ENCODE measurements around the gene EFNB2.
A peak's percentile ranks its signal among the peaks of the same experiment; 100 is the strongest.

Gene EFNB2

GRCh38 chr13:106481919-106482318 lies 53.5 kb downstream of the EFNB2 start:
- Histone ChIP-seq H3K9me3 (ENCODE audit: control insufficient read depth, insufficient read depth, low read length) (no peaks in the 10 kb centered on the region), H3K27me3 (ENCODE audit: control insufficient read depth, insufficient read depth, low read length) (no peaks in the 10 kb centered on the region), H3K27ac (ENCODE audit: low read length) (no peak overlapping the region), H3K36me3 (ENCODE audit: control insufficient read depth, insufficient read depth, low read length) (no peaks in the 10 kb centered on the region), H3K4me3 (ENCODE audit: low read length) (no peak overlapping the region), H3K4me1 (ENCODE audit: control insufficient read depth, insufficient read depth, low read length) (no peaks in the 10 kb centered on the region)
- DNase-seq (ENCODE audit: low read depth, low spot score), result no peak
- WGBS (ENCODE audit: insufficient coverage, insufficient read length), result no CpG with 5 or more reads among the region's 4 CpGs

GRCh38 chr13:106480351-106480910 lies 55.0 kb downstream of the EFNB2 start:
- no peaks in the 10 kb centered on the region for H3K36me3 ChIP-seq (ENCODE audit: control insufficient read depth, insufficient read depth, low read length)
- no peak overlapping the region for H3K4me3 ChIP-seq (ENCODE audit: low read length)
- H3K27ac ChIP-seq (ENCODE audit: low read length), result no peak overlapping the region
- no peaks in the 10 kb centered on the region for H3K9me3 ChIP-seq (ENCODE audit: control insufficient read depth, insufficient read depth, low read length)
- no peak for DNase-seq (ENCODE audit: low read depth, low spot score)
- no peaks in the 10 kb centered on the region for H3K27me3 ChIP-seq (ENCODE audit: control insufficient read depth, insufficient read depth, low read length)
- H3K4me1 ChIP-seq (ENCODE audit: control insufficient read depth, insufficient read depth, low read length), result no peaks in the 10 kb centered on the region
- whole genome bisulfite sequencing (ENCODE audit: insufficient coverage, insufficient read length), result no CpG with 5 or more reads among the region's 5 CpGs

GRCh38 chr13:106479929-106480328 lies 55.5 kb downstream of the EFNB2 start:
- WGBS (ENCODE audit: insufficient coverage, insufficient read length), result no CpG with 5 or more reads among the region's 15 CpGs

GRCh38 chr13:106478116-106478515 lies 57.3 kb downstream of the EFNB2 start:
- H3K4me1 ChIP-seq (ENCODE audit: control insufficient read depth, insufficient read depth, low read length), result peaks cover under 1% of the 10 kb centered on the region; the same call in 1 of the 2 replicates
- H3K9me3 ChIP-seq (ENCODE audit: control insufficient read depth, insufficient read depth, low read length), result no peaks in the 10 kb centered on the region
- DNase-seq (ENCODE audit: low read depth, low spot score), result no peak
- H3K4me3 ChIP-seq (ENCODE audit: low read length), result no peak overlapping the region
- H3K36me3 ChIP-seq (ENCODE audit: control insufficient read depth, insufficient read depth, low read length), result no peaks in the 10 kb centered on the region; the same call in 1 of the 2 replicates
- H3K27me3 ChIP-seq (ENCODE audit: control insufficient read depth, insufficient read depth, low read length), result no peaks in the 10 kb centered on the region
- no CpG with 5 or more reads among the region's 7 CpGs for WGBS (ENCODE audit: insufficient coverage, insufficient read length)
- H3K27ac ChIP-seq (ENCODE audit: low read length), result no peak overlapping the region

More at GRCh38 chr13:106479929-106480328, 55.5 kb downstream of the EFNB2 start:
- H3K4me3 ChIP-seq (ENCODE audit: low read length), result no peak overlapping the region
- H3K27me3 ChIP-seq (ENCODE audit: control insufficient read depth, insufficient read depth, low read length), result no peaks in the 10 kb centered on the region
- H3K36me3 ChIP-seq (ENCODE audit: control insufficient read depth, insufficient read depth, low read length), result no peaks in the 10 kb centered on the region
- DNase-seq (ENCODE audit: low read depth, low spot score), result no peak
- no peaks in the 10 kb centered on the region for H3K9me3 ChIP-seq (ENCODE audit: control insufficient read depth, insufficient read depth, low read length)
- H3K27ac ChIP-seq (ENCODE audit: low read length), result no peak overlapping the region
- H3K4me1 ChIP-seq (ENCODE audit: control insufficient read depth, insufficient read depth, low read length), result no peaks in the 10 kb centered on the region

DNA sequence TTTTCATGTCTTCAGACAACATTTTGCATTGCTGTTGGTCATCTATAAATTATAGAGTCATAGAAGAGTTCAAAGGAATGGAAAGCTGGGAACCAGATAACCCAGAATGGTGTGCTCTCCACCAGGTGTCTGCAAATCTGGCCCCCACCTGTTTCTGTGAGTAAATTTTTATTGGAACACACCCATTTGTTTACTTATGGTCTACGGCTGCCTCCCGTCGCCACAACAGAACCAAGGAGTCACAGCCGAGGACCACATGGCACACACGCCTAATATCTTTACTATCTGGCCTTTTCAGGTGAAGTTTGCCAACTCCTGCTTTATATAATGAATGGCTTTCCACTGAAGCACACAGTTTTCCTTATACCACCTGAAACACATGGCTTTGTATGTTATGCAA lies 58.2 kb downstream of the EFNB2 start:
- Histone ChIP-seq H3K27me3 (ENCODE audit: control insufficient read depth, insufficient read depth, low read length) (no peaks in the 10 kb centered on the region), H3K9me3 (ENCODE audit: control insufficient read depth, insufficient read depth, low read length) (no peaks in the 10 kb centered on the region), H3K36me3 (ENCODE audit: control insufficient read depth, insufficient read depth, low read length) (no peaks in the 10 kb centered on the region; the same call in 1 of the 2 replicates), H3K4me1 (ENCODE audit: control insufficient read depth, insufficient read depth, low read length) (peaks cover 4% of the 10 kb centered on the region; the same call in 1 of the 2 replicates), H3K27ac (ENCODE audit: low read length) (no peak overlapping the region), H3K4me3 (ENCODE audit: low read length) (no peak overlapping the region)
- no CpG with 5 or more reads among the region's 5 CpGs for WGBS (ENCODE audit: insufficient coverage, insufficient read length)
- no peak for DNase-seq (ENCODE audit: low read depth, low spot score)

- no peak for DNase-seq (ENCODE audit: low read depth, low spot score)
- Histone ChIP-seq H3K9me3 (ENCODE audit: control insufficient read depth, insufficient read depth, low read length) (no peaks in the 10 kb centered on the region), H3K27ac (ENCODE audit: low read length) (no peak overlapping the region), H3K4me1 (ENCODE audit: control insufficient read depth, insufficient read depth, low read length) (peaks cover 4% of the 10 kb centered on the region; the same call in 1 of the 2 replicates), H3K27me3 (ENCODE audit: control insufficient read depth, insufficient read depth, low read length) (no peaks in the 10 kb centered on the region), H3K36me3 (ENCODE audit: control insufficient read depth, insufficient read depth, low read length) (no peaks in the 10 kb centered on the region; the same call in 1 of the 2 replicates), H3K4me3 (ENCODE audit: low read length) (no peak overlapping the region)
- whole genome bisulfite sequencing (ENCODE audit: insufficient coverage, insufficient read length), result no CpG with 5 or more reads among the region's 3 CpGs
These were observed 59.6 kb downstream of the EFNB2 start for GRCh38 chr13:106475852-106476251.

GRCh38 chr13:106474912-106475311 lies 60.5 kb downstream of the EFNB2 start:
- Histone ChIP-seq H3K27ac (ENCODE audit: low read length) (no peak overlapping the region), H3K27me3 (ENCODE audit: control insufficient read depth, insufficient read depth, low read length) (no peaks in the 10 kb centered on the region), H3K4me3 (ENCODE audit: low read length) (no peak overlapping the region), H3K9me3 (ENCODE audit: control insufficient read depth, insufficient read depth, low read length) (no peaks in the 10 kb centered on the region), H3K4me1 (ENCODE audit: control insufficient read depth, insufficient read depth, low read length) (peaks cover 4% of the 10 kb centered on the region; the same call in 1 of the 2 replicates), H3K36me3 (ENCODE audit: control insufficient read depth, insufficient read depth, low read length) (no peaks in the 10 kb centered on the region; the same call in 1 of the 2 replicates)
- DNase-seq (ENCODE audit: low read depth, low spot score), result no peak
- WGBS (ENCODE audit: insufficient coverage, insufficient read length), result no CpG with 5 or more reads among the region's 6 CpGs

DNA sequence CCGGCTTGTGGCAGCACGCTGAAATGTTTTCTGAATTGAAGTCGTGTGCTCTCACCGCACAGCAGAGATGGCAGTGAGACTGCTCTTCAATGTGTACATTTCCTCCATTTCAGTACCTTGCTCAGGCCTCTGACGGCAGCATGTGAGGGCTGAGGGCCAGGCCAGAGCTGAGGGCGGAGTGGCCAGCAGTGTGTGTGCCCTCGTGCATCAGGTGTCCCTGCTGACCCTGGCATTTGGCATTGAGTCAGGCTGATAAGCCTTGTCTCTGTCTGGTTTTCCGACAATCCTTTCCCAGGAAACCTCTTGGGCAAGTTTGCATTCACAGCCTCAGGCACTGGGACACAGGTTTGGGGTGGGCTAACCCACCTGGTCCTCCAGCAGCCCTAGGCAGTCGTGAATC lies 62.3 kb downstream of the EFNB2 start:
- Histone ChIP-seq H3K9me3 (ENCODE audit: control insufficient read depth, insufficient read depth, low read length) (no peaks in the 10 kb centered on the region), H3K4me1 (ENCODE audit: control insufficient read depth, insufficient read depth, low read length) (peaks cover 4% of the 10 kb centered on the region; the same call in 1 of the 2 replicates), H3K27ac (ENCODE audit: low read length) (no peak overlapping the region), H3K36me3 (ENCODE audit: control insufficient read depth, insufficient read depth, low read length) (no peaks in the 10 kb centered on the region; the same call in 1 of the 2 replicates), H3K4me3 (ENCODE audit: low read length) (no peak overlapping the region), H3K27me3 (ENCODE audit: control insufficient read depth, insufficient read depth, low read length) (no peaks in the 10 kb centered on the region)
- no peak for DNase-seq (ENCODE audit: low read depth, low spot score)
- no CpG with 5 or more reads among the region's 9 CpGs for WGBS (ENCODE audit: insufficient coverage, insufficient read length)

GRCh38 chr13:106472621-106473020 lies 62.8 kb downstream of the EFNB2 start:
- H3K27ac ChIP-seq (ENCODE audit: low read length), result no peak overlapping the region
- no CpG with 5 or more reads among the region's 4 CpGs for WGBS (ENCODE audit: insufficient coverage, insufficient read length)
- H3K27me3 ChIP-seq (ENCODE audit: control insufficient read depth, insufficient read depth, low read length), result no peaks in the 10 kb centered on the region
- DNase-seq (ENCODE audit: low read depth, low spot score), result no peak
- H3K36me3 ChIP-seq (ENCODE audit: control insufficient read depth, insufficient read depth, low read length), result no peaks in the 10 kb centered on the region; the same call in 1 of the 2 replicates
- H3K4me1 ChIP-seq (ENCODE audit: control insufficient read depth, insufficient read depth, low read length), result peaks cover 4% of the 10 kb centered on the region; the same call in 1 of the 2 replicates
- H3K9me3 ChIP-seq (ENCODE audit: control insufficient read depth, insufficient read depth, low read length), result no peaks in the 10 kb centered on the region
- H3K4me3 ChIP-seq (ENCODE audit: low read length), result no peak overlapping the region

DNA sequence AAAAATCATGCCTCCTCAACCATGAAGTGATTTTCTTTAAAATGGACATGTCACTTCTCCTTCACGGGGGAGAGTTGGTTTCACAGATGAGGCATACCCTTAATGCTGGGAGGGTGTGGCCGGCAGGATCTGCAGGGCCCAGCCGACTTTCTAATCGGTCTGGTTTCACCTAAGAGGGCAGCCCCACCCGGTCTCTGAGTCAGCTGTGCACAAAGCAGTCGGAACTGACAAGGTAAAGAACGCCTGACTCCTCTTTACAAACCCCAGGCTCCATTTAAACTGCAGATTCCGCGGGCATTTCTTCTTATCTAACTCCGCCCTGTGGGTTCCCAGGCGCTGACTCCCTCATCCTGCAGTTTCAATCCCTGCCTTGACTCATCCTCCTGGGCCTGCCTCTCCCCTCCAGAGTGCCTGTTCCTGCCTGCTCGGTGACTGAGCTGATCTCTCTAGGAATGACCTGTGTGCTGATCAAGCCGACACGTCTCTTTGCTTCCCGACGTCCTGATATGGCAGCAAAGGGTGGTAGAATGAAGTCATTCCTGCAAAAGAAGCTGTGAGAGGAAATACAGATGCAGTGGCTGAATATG lies 63.4 kb downstream of the EFNB2 start:
- H3K36me3 ChIP-seq (ENCODE audit: control insufficient read depth, insufficient read depth, low read length), result no peaks in the 10 kb centered on the region; the same call in 1 of the 2 replicates
- H3K4me3 ChIP-seq (ENCODE audit: low read length), result no peak overlapping the region
- peaks cover 4% of the 10 kb centered on the region; the same call in 1 of the 2 replicates for H3K4me1 ChIP-seq (ENCODE audit: control insufficient read depth, insufficient read depth, low read length)
- WGBS (ENCODE audit: insufficient coverage, insufficient read length), result no CpG with 5 or more reads among the region's 16 CpGs
- H3K27ac ChIP-seq (ENCODE audit: low read length), result no peak overlapping the region
- H3K9me3 ChIP-seq (ENCODE audit: control insufficient read depth, insufficient read depth, low read length), result no peaks in the 10 kb centered on the region
- DNase-seq (ENCODE audit: low read depth, low spot score), result peak; percentile 20
- no peaks in the 10 kb centered on the region for H3K27me3 ChIP-seq (ENCODE audit: control insufficient read depth, insufficient read depth, low read length)

All from iPS DF 6.9 (cell line).